ENCODE measurements around the gene DRAM1.
"Not testable (repeated sequence)": the region's sequence is repeated elsewhere in the genome, so short reads cannot be mapped to it uniquely, and the experiment has no call there.

DRAM1 gene

DNA sequence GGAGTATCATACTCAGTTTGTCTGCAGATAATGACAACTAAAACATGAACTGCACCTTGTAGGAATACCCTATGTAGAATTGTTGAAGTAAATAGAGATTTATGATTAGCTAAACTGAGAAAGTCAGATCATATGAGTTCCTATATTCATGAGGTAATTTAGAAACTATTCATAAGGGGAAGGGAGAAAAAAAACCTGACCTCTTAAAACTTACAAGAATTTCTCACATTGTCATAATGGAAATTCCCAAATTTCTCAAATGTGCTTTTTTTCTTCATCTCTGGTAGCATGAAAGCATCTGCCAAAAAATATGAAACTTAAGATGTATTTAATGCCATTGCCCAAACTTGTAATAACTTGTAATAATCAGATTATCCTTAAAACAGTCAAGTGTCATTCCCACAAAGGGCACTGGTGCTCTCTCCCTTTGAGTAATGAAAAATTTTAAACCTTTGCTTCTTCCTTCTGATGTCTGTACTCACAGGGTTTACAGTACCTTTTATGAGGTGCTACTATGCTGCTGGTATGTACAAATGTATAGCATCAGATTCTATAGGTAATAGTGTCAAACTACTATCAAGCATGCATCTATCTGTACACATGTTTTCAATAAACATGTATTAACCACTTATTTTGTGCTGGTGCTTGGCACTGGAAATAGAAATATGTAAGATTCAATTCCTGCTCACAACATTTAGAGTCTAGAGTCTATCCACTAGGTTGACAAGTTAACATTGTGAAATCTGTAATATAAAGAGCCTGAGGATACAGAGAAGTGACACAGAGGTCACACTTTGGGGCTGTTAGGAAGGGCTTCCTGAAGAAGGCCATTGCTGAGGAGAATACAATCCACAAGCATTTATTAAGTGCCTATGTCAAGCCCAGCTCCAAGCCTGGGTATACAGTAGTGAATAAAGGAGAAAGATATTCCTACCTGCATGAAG is 17.4 kb upstream of the DRAM1 start:
- DNase-seq (ENCODE audit: low spot score) = no peak

DNA sequence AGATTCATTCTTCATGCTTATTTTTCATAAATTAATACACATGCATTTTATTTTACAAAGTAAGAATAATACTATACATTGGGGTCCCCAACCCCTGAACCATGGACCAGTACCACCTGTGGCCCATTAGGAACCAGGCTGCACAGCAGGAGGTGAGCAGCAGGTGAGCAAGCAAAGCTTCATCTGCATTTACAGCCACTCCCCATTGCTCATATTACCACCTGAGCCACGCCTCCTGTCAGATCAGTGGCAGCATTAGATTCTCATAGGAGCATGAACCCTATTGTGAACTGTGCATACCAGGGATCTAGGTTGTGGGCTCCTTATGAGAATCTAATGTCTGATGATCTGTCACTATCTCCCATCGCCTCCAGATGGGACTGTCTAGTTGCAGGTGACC is 15.7 kb upstream of the DRAM1 start:
- not testable (repeated sequence) for DNase-seq (ENCODE audit: low spot score)

DNA sequence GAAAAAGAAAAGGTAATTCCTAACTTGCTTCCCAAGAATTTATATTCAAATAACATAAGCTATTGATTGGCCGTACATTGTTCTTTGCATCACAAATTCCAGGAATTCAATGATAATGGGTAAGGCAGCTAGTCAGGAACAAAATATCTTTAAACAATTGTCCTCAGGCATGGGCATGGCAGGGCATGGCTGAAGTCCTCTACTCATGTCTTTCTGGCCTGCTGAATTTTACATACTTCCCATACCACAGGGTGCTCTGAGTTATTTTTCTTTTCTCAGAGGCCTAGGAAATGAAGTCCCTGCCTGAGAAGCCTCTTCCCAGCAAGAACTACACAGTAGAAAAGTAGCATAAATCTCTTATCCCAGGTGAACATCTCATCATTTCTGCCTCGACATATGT is 15.1 kb upstream of the DRAM1 start:
- DNase-seq (ENCODE audit: low spot score) = no peak

DNA sequence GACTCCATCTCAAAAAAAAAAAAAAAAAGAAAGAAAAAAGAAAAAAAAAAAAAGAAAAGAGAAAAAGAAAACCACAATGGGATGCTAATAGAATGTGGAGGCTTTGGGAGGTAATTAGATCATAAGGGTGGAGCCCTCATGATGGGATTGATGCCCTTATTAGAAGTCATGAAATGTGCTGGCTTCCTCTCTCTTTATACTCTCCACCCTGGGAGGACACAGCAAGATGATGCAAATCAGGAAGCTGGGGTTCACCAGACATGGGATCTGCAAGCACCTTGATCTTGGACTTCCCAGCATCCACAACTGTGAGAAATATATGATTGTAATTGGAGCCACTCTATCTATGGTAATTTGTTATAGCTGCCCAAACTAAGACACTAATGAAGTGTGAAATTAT is 13.4 kb upstream of the DRAM1 start:
- DNase-seq (ENCODE audit: low spot score) = no peak

DNA sequence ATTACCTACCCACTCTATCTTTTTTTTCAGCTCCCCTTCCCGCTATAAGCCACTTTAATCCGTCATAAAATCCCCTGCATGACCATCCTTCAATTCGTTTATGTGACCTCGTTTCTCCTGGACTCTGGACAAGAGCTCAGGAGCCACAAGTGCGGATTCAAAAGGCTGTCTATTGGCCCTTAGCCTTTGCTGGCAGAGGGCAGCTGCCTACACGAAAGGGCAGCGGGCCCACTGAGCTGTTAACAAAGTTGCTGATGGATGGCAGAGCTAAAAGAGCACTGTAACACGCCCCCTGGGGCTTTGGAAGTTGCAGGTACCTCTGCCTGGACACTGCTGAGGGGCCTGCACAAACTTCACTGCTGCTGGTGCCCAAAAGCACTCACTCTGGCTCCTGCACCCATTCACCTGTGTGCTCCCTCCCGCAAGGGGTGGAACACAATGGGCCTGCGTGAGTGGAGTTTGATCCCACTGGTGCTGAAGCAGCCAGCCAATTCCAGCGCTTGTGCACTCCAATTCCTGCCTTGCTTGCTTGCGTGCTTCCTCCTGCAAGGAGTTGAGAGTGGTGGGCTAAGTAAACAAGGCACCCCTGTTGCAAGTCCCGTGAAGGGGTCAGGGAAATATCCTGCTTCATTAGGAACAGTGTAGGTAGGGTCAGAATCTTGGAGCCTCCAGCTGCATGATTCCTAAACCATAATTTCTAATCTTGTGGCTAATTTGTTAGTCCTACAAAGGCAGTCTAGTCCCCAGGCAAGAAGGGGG is 10.6 kb upstream of the DRAM1 start:
- DNase-seq (ENCODE audit: low spot score) = no peak

DNA sequence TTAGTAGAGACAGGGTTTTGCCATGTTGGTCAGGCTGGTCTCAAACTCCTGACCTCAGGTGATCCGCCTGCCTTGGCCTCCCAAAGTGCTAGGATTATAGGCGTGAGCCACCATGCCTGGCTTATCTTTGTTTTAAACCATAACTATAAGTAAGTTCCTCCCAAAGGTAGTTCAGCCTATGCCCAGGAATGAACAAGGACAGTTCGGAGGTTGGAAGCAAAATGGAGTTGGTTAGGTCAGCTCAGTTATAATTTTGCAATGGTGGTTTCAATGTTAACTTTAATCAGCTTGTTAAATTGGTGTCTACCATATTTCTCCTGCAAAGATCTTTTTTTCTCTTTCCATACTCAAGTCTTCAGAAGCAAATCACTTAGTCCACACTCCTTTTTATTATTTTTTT is 9.8 kb upstream of the DRAM1 start:
- not testable (repeated sequence) for DNase-seq (ENCODE audit: low spot score)

DNA sequence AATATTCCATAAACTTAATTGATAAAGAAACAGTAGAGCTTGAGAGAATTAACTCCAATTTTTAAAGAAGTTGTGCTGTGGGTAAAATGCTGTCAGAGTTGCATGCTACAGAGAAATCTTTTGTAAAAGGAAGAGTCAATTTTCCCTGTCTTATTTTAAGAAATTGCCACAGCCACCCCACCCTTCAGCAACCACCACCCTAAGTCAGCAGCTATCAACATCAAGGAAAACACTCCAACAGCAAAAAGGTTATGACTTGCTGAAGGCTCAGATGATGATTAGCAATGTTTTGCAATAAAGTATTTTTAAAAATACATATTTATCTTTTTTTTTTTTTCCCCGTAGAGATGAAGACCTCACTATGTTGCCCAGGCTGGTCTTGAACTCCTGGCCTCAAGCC is 6.5 kb upstream of the DRAM1 start:
- no peak for DNase-seq (ENCODE audit: low spot score)

DNA sequence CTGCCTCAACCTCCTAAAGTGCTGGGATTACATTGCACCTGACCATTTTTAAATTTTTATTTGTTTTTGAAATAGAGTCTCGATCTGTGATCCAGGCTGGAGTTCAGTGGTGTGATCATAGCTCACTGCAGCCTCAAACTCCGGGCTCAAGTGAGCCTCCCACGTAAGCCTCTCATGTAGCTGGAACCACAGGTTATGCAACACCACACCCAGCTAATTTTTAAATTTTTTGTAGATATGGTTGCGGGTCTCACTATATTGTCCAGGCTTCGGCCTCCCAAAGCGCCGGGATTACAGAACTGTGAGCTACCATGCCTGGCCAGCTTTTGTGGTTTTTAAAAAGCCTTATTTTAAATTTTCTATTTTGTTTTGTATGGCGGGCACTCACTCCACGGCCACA is 2.2 kb upstream of the DRAM1 start:
- DNase-seq (ENCODE audit: low spot score) = no peak

DNA sequence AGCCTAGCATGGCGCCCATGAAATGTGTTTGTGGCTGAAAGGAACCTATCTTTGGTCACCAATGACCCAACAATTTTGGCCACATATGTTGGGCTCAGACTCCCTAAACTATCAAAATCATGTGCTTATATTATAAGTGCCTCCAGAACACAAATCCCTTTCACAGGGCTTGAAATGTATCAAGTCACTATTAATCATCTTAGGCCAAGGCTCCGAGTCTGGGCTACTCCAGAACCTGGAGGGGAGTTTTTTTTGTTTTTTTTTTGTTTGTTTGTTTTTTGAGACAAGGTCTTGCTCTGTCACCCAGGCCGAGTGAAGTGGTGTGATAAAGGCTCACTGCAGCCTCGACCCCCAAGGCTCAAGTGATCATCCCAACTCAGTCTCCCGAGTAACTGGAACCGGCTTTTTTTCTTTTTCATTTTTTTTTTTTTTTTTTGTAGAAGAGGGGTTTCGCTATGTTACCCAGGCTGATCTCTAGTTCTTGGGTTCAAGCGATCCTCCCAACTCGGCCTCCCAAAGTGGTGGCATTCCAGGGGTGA is 989 bp upstream of the DRAM1 start:
- no peak for DNase-seq (ENCODE audit: low spot score)

DNA sequence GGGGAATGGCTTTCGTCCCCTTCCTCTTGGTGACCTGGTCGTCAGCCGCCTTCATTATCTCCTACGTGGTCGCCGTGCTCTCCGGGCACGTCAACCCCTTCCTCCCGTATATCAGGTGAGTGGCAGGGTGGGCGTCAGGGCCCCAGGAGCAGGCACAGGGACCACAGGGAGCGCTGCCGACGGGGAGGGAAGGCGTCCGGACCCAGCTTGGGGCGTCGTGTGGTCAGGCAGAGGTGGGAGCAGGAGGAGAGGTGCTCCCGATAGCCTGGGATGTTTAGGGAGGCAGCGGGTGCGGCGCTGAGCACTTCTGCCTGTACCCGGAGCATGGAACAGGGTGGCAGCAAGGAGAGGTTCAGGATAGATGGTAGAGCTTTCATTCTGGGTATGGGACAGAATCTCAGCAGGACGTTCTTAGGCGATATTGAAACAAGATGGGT is 444 bp downstream of the DRAM1 start:
- peak; percentile 37 for DNase-seq (ENCODE audit: low spot score)

DNA sequence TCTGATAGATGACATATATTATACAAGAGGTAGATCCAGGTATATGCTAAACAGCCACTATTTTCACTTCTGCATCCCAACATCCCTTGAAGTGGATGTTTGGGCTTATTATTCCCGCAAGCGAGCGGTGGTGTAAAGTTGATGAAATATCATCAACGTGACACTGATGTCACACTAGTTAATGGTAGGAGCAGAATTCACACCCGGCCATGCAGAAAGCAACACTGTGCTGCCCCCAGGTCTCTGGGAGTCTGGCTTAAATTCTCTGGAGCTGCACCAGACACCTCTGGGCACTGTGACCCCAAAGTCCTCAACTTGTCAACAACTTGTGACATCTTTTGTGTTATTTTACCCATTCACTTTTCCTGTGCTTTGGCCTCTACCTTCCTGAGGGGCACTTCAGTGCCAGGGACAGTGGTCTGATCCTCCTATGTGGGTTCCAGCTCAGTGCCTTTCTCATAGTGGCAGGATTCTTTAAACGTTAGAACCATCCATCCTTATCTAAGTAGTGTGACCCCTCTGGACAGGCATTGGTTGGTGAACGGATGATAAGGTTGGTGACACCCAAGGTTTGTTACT is 952 bp downstream of the DRAM1 start:
- no peak for DNase-seq (ENCODE audit: low spot score)

DNA sequence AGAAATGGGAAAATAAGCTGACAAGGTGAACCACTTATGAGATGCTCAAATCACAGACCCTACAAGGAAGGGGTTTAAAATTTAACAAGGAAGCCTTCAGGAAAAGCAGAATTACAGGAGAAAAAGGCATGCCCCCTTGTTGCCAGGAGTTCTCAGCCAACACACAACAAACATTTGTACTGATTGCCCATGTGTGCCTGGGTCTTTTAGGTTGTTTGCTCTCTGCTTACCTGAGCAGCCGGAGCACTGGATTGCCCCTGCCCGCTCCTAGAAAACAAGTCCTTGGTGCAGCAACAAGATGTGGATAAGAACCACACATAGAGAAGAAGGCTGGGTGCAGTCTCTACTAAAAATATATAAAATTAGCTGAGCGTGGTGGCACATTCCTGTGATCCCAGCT is 3.4 kb downstream of the DRAM1 start:
- no peak for DNase-seq (ENCODE audit: low spot score)

DNA sequence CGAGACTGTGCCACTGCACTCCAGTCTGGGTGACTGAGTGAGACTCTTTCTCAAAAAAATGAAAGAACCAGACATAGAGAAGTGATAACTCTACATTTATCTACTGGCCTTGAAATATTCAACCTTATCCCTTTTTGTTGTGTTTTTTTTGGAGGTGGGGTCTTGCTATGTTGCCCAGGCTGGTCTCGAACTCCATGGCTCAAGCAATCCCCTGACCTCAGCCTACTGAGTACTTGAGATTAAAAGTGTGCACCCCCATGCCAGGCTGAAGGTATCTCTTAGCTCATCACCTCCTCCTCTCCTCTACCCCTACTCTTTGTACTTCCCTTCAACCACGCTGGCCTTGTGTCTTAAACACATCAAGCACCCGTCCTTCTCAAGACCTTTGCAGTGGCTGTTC is 3.8 kb downstream of the DRAM1 start:
- no peak for DNase-seq (ENCODE audit: low spot score)

DNA sequence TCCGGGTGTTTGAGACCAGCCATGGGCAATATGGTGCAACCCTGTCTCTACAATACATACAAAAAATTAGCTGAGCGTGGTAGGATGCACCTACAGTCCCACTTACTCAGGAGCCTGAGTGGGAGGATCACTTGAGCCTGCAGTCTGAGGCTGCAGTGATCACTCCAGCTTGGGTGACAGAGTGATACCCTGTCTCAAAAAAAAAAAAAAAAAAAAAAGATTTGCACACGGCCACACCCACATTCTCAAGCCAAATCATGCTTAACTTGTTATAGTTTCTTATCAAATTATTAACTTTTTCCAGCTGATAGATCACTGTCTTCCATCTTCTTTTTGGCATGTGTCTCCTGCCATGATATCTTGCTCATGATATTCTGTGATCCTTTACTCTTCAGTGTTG is 6.8 kb downstream of the DRAM1 start:
- DNase-seq (ENCODE audit: low spot score) = no peak

DNA sequence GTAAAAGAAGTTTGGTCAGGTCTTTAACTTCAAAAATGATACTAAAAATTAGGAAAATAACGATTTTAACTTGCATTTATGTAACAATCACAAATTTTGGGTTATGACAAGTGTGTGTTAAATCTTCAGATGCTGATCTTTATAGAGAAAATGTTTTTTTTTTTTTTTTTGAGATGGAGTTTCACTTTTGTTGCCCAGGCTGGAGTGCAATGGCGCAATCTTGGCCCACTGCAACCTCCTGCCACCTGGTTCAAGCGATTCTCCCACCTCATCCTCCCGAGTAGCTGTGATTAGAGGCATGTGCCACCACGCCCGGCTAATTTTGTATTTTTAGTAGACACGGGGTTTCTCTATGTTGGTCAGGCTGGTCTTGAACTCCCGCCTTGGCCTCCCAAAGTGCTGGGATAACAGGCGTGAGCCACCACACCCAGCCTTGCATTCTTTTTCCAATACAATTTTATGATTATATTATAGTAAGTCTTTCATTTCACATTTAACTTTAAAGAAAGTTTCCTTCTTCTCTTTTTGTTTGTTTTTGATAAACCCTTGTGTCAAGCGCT is 7.5 kb downstream of the DRAM1 start:
- DNase-seq (ENCODE audit: low spot score) = not testable (repeated sequence)

DNA sequence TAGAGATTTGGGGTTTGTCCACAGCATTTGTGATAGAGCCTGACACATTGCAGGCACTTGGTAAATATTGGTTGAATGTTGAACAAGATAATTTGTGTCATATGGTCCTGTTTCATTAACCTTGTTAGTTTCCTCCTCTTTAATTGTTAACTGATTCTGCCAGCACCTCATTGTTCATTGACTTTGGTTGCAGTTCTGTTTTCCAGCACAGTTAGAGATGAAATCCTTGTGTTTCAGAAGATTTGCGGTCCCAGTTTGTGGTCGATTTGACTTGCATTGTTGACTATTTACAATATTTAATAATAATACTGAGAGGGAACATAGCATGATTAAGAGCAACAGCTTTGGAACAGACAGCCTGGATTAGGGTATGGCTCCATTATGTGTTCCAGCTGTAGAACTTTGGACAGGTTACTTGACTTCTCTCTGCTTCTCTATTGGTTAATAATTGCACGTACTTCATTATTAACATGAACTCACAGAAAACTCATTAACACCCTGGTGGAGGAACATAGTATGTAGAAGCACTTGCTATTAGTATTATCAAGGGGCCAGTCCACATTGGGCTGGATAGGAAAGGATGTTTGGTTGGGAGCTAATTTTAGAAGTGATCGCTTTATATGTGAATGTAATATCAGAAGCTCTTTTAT is 8.7 kb downstream of the DRAM1 start:
- no peak for DNase-seq (ENCODE audit: low spot score)

DNA sequence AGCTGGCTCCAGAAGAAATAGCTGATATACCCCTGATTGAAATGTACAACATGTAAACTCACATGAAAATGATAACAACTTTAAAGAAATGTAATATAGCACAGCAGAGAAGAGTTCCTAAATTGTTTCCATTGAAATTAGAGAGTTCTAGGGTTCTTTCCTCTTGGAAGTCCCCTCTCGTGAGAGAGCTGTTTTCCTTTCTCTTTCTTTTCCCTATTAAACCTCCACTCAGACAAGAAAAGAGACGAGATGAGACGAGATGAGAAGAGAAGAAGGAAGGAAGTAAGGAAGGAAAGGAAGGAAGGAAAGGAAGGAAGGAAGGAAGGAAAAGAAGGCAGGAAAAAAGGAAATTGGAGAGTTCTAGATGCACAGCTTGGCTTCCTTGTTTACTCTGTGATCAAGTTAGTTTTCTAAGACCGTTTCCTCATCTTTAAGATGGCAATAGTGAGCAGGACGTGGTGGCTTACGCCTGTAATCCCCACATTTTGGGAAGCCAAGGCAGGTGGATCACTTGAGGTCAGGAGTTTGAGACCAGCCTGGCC is 11.9 kb downstream of the DRAM1 start:
- DNase-seq (ENCODE audit: low spot score) = no peak

DNA sequence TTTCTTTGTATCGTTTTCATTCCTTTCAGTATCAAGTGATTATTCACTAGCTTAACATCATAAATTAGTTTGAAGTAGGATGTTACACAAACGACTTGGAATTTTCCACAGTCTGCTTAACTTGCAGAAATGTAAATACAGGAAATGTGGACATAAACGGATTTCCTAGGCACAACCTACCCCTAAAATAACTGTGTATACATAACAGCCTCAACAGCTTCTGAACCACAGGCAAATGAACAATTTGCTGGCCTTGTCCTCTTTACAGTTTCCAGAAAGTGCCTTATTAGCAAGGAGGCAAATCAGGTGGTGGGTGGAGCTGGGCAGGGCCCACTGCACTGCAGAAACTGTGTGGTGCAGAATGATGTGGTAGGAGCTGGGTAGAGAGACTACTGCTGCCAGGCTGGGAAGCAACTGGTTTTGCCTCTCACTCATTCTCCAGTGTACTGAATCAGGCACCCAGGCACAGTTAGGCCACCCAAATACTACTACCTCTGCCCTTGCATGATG is 14.1 kb downstream of the DRAM1 start:
- DNase-seq (ENCODE audit: low spot score) = peak; percentile 34

DNA sequence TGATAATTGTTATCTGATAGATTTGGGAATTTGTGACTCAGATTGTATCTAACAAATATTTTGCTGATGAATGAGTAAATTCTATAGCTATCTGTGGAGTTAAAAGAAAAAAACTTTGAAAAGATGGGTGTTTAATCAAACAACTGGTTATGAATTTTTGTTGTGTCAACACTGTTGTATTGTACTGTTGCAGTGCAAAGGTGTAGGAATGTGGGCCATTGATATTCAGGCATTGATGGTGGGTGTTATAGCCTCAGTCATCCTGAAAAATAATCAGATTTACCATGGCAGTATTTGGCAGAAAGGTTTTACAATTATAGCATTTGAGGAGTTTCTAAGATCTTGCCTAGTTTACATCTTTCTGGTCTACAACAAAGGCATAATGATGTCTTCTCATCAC is 15.4 kb downstream of the DRAM1 start:
- DNase-seq (ENCODE audit: low spot score) = no peak

DNA sequence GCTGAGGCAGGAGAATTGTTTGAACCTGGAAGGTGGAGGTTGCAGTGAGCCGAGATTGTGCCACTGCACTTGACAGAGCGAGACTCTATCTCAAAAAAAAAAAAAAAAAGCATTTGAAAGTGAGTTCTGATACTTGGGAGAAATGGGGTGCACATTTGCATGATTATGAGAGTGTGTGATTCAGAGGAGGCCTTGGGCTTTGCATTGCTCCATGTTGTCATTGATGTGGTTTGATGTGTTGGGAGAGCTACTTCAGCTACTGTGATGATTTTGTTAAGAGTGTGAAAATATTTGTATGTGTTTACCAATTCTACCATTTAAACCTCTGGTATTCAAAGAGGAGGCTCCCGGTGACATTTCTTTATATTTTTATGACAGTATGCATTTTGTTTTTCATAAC is 24.4 kb downstream of the DRAM1 start:
- DNase-seq (ENCODE audit: low spot score) = no peak

DNA sequence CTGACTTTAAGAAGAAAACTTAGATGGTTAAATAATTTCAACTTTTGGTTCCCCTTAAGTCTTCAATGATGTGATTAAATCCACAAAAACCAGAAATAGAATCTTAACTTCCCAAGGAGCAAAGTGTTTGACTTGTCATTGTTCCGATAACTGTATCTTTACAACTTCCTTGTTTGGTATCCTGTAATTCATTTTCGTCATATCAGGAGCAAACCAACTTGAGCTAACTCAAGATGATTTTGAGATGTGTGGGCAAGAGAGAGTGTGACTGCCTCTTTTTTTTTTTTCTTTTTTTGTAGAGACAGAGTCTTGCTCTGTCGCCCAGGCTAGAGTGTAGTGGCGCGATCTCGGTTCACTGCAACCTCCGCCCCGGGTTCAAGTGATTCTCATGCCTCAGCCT is 25.3 kb downstream of the DRAM1 start:
- DNase-seq (ENCODE audit: low spot score) = no peak

All from HuH-7 (cell line).